ENCODE measurements around the gene HIP1R. TPM values are rescaled to one million over a fixed set of nuclear protein-coding genes. Genes with fewer than 3 reads are reported as not detected.

Gene HIP1R
- polyA plus RNA-seq, 4 donors, result 56.4 to 110 (median 83.4) TPM

DNA sequence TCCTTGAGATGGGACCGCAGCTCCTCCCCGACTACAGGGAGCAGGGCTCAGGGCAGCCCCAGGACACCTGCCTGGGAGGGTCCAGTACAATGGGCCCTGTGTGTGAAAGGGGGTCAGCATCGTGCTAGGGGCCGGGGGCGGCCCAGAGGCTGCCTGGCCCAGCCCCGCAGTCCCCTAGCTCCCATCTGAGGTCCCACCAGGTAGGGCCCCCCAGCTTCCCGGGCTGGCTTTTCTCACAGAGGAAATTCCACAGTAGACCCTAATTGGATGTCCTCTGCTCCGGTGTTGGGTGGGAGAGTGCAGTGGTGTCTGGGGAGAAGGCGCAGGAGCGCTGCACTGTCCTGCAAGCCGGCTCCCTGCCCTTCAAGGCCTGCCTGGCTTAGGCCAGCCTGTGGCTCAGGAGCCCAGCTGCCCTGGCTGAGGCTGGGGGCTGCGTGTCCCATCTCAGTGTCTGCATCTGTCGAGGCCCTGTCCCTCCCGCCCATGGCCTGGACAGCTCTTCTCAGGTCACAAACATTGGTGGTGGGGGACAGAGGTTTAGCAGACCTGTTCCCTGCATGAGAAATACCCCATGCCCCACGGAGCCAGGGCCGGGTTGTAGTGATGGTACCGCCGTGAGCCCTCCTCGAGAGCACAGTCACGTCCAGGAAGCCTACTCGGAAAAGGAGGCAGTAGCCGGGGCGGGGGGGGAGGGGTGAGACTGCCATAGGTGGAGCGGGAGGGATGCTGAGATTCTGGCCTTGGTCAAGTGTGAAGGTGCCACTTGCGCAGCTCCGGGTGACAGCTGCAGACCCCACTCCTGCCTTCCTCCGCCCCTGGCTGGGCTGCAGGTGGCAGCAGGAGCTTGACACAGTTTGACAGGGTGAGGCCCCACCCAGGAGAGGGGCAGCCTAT is 11.6 kb downstream of the HIP1R start:
- DNase-seq (ENCODE audit: low read depth in 4 of 4, low spot score in 2 of 4), result no peak

DNA sequence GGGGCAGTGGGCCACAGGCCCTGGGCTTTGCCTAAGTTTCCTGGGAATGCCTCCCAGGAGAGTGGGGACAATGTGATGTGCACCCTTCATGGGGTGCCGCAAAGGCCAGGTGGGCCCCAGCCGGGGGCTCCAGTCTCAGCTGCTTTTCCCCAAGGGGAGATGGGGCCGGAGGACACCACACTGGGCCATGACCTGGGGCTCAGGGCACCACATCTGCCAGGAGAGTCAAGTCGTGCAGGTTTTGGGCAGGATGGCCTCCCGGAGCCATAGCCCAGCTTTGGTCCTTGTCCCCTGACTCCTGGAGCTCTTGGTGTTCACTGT is 12.2 kb downstream of the HIP1R start:
- DNase-seq (ENCODE audit: low read depth in 4 of 4, low spot score in 2 of 4), result no peak

DNA sequence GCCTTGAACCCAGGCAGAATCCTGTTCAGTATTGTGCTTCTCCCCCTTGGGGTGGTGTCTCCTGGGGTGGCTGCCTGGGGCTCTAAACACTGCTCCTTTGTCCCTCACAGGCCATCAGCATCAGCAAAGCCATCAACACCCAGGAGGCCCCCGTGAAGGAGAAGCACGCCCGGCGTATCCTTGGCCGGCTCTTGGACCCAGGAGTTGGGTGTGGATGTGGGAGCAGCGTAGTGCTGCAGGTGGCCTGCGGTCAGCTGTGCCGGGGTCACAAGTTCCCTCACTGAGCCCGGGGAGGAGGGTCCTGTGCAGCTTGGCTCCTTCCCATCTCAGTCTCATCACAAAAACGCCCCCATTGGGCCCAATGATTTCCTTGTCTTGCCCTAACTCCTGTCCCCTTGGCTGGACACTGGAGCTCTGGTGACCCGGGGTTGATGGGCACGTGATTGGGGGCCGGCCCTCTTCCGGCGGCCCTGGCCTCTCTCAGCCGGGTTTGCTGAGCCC is 12.7 kb downstream of the HIP1R start:
- no peak for DNase-seq (ENCODE audit: low read depth in 4 of 4, low spot score in 2 of 4)

DNA sequence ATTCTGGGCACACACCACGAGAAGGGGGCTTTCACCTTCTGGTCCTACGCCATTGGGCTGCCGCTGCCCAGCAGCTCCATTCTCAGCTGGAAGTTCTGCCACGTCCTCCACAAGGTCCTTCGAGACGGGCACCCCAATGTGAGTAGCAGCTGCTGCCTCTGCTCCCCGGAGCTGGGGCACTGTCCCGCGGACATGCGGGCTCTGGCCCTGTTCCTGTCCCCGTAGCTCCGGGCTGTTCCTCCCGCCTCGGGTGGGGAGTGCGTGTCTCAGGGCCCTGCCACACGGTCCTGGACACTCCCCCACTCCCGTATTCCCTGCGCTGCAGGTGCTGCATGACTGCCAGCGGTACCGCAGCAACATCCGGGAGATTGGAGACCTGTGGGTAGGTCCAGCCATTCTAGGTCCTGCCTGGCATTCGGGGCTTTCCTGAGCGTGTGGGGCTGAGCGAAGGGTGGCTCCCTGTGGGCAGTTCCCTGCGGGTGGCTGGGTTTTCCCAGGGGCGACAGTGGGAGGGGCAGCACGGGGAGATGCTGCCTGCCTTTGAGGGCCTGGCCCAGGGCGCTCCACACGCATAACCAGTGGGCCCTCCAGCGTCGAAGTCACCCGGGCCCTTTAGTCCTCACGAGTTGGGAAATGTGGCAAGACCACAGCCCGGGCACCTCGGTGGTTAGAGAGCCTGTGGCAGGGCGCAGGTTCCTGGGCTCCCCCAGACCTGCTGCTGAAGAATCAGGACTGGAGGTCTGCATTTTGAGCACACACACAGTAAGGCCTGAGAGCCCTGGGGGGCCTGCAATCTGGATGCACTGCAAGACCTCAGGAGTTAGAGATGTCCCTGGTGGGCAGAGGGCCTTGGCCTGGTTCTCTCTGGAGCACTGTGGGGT is 13.5 kb downstream of the HIP1R start:
- no peak for DNase-seq (ENCODE audit: low read depth in 4 of 4, low spot score in 2 of 4)

DNA sequence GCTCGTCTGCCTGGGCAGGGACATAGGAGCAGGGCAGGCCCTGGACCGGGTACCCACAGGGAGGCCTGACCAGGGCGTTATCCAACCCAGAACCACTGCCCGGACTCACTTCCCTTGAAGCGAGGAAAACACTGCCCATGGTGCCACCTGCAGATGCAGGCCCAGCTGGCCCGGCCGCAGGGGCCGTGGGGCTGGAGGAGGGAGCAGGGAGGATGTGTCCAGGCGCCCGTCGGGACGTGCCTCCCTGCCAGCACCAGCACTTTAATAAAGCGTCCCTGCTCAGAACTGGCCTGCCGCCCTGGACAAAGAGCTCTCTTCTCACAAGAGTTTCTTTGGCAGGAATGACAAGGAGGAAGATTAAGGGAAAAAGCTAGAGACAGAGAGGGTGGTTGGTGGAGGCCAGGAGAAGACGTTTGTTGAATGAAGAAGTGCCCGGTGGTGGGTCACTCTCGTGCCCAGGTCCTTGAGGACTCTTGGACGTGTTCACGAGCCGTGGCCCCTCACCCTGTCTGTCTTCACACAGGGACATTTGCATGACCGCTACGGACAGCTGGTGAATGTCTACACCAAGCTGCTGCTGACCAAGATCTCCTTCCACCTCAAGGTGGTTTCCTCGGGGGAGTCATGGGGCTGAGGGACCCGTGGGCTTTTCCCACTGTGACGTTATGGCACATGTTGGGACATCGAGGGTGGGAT is 14.2 kb downstream of the HIP1R start:
- no peak for DNase-seq (ENCODE audit: low read depth in 4 of 4, low spot score in 2 of 4)

DNA sequence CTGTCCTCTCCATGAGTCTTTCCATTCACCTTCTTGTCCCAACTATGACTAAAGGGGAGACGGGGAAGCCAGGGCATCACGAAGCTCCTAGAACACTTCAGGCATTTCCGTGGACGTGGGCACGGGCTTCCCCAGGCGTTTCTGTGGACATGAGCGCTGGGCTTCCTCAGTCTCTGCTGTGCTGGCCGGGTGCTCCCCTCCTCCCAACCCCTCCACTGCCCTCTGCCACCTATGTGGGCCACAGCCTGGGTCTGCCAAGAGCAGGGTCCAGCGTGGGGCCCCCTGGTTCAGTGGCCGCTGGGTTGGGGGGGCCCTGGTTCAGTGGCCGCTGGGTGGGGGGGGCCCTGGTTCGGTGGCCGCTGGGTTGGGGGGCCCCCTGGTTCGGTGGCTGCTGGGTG is 14.8 kb downstream of the HIP1R start:
- no peak for DNase-seq (ENCODE audit: low read depth in 4 of 4, low spot score in 2 of 4)

DNA sequence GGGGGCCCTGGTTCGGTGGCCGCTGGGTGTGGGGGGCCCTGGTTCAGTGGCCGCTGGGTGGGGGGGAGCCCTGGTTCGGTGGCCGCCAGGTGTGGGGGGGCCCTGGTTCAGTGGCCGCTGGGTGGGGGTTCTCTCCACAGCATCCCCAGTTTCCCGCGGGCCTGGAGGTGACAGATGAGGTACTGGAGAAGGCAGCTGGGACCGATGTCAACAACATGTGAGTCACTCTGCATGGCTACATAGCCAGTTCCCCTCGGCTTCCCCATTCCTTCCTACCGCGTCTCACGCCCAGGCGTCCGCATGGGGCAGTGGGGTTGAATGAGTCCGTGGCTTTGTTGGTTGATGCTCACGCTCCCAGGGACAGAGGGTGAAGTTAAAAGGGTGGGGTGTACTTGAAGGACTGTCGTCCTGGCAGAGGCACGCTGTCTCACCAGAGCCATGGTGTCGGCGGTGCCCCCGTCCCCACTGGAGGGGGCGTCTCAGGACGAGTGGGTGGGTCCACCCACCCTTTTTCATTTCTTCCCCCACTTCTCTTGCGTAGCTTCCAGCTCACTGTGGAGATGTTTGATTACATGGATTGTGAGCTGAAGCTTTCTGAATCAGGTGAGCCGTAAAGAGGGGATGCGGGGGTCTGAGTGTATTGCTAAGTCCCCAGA is 15.6 kb downstream of the HIP1R start:
- DNase-seq (ENCODE audit: low read depth in 4 of 4, low spot score in 2 of 4), result no peak

DNA sequence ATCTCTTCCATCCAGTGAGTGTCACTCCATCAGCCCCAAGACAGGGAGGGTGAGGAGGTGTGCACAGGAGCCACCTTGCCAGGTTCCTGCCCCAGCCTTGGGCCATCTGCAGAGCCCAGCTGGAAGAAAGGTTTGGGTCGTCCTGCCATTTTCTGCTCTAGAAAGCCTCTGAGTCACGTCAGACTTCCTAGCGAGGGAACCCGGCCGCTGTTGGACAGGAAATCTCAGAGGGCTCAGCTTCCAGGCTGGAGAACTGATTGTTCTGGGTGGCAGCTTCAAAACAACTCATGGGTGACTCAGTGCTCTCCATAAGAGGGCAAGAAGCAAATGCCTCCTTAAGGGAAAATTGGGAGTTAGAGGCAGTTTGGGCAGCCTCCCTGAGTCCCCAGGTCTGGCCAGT is 16.6 kb downstream of the HIP1R start:
- DNase-seq (ENCODE audit: low read depth in 4 of 4, low spot score in 2 of 4), result no peak

DNA sequence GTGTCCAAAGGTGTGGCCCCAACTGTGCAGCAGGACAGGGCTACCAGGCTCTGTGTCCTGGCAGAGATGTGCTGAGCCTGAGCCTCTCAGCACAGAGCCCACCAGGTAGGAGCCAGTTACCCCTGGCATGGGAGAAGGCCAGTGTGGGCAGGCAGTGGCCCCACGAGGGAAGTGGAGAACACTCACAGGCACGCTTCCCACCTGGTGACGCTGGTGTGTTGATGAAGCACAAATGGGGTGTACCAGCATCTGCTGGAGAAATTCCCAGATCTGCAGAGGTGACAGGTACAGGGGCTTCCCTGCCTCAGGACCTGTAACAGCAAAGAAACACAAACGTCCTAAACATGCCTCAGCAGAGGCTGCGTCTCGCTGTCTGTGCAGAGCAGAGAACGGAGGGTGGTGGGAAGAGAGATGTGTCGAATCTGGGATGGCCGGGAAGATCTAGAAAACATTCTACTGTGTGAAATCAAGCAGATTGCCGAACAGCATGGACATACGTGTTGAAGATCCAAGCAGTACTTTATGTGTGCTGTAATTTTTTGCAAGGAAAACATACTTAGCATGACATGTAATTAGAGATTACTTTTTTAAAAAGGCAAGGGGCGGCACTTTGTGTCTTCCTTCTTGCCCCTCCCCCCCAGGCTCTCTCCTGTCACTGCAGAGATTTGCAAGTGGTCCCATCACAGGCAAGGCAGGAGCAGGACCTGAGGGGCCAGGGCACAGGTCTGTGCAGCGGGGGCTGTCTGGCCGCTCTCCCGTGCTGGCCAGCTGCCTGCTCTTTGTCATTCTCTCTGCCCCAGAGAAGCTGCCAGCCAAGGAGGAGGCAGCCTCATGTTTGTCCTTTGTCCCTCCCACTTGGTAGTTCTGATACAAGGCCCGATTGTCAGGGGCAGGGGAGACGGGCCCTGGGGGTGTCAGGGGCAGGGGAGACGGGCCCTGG is 17.3 kb downstream of the HIP1R start:
- DNase-seq (ENCODE audit: low read depth in 4 of 4, low spot score in 2 of 4), result no peak

DNA sequence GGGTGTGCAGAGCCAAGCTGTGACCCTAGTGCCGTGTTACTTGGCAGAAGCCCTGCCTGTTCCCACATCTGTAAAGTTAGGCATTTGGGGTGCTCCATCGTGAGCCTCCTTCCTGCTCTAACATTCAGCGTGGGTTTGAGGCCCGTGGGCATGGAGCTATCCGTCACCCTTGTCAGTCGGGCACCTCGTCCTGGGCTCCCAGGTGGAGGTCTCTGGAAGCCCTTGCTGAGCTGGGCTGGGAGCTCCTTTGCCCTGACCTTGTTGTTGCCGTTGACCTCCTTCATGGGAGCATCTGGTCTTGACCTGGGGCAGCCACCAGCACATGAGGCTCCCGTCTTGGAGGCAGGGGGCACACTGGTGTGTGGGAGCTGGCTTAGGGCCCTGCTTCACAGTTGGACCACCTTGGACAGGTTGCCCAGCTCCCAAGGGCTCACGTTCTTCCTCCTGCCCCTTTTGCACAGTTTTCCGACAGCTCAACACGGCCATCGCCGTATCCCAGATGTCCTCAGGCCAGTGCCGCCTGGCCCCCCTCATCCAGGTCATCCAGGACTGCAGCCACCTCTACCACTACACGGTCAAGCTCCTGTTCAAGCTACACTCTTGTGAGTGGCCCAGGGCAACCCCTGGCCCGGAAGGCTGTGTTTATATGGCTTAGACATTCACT is 18.5 kb downstream of the HIP1R start:
- DNase-seq (ENCODE audit: low read depth in 4 of 4, low spot score in 2 of 4), result no peak

DNA sequence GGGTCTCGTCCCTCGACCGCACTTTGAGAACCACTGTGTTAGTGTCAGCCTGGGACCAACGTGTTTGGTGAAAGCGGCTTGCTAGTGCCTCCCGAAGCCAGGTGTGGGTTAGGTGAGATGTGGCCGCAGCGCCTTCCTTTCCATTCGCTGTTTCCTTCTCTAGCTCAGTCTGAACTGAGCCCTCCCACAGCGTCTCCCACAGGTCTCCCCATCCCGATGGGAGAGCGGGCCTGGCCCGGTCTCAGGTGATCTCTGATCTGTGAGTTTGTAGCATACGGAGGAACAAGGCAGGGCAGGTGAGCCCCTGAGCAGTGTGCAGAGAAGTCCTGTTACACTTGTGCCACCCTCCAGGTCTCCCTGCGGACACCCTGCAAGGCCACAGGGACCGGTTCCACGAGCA is 19.3 kb downstream of the HIP1R start:
- no peak for DNase-seq (ENCODE audit: low read depth in 4 of 4, low spot score in 2 of 4)

DNA sequence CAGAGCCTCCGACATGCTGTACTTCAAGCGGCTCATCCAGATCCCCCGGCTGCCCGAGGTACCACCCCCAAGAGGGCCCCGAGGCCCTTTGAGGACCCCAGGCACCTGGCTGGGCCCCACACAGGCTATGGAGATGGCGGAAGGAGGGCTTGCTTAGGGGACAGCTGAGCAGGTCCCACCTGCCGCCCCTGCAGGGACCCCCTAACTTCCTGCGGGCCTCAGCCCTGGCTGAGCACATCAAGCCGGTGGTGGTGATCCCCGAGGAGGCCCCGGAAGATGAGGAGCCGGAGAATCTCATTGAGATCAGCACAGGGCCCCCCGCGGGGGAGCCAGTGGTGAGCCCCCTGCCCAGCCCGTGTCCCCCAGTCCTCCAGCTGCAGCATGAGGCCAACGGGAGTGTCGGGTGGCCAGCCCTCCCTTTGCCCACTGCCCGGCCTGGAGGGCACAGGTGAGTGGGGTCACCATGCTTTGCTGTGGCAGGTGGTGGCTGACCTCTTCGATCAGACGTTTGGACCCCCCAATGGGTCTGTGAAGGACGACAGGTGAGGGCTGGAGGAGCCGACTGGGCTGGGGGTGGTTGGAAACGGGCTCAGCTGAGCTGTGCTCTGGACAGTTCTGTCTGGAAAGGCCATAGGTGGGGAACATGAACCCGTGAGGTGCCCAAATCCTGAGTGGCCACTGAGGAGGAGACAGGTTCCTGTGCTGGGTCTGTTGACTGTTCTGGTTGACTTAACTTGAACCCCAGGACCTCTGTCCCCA is 20.0 kb downstream of the HIP1R start:
- no peak for DNase-seq (ENCODE audit: low read depth in 4 of 4, low spot score in 2 of 4)

DNA sequence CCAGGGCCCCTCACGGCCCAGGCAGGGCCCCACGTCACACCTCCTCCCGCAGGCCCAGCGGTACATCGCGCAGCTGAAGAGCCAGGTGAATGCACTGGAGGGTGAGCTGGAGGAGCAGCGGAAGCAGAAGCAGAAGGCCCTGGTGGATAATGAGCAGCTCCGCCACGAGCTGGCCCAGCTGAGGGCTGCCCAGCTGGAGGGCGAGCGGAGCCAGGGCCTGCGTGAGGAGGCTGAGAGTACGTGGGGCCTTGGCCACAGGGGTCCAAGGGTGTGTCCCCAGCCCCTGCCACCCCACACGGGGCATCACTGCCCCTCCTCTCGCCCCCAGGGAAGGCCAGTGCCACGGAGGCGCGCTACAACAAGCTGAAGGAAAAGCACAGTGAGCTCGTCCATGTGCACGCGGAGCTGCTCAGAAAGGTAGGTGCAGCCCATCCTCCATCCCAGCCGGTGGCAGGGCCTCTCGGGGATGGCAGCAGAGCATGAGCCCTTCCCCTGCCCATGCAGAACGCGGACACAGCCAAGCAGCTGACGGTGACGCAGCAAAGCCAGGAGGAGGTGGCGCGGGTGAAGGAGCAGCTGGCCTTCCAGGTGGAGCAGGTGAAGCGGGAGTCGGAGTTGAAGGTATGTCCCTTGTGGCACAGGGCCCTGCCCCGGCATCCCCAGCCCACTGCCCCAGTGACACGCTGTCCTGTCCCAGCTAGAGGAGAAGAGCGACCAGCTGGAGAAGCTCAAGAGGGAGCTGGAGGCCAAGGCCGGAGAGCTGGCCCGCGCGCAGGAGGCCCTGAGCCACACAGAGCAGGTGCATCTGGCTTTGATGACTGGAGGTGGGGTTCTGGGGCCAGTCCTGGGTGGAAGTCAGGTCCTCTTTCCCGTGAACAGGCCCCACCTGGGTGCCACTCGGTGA is 20.9 kb downstream of the HIP1R start:
- DNase-seq (ENCODE audit: low read depth in 4 of 4, low spot score in 2 of 4), result no peak

DNA sequence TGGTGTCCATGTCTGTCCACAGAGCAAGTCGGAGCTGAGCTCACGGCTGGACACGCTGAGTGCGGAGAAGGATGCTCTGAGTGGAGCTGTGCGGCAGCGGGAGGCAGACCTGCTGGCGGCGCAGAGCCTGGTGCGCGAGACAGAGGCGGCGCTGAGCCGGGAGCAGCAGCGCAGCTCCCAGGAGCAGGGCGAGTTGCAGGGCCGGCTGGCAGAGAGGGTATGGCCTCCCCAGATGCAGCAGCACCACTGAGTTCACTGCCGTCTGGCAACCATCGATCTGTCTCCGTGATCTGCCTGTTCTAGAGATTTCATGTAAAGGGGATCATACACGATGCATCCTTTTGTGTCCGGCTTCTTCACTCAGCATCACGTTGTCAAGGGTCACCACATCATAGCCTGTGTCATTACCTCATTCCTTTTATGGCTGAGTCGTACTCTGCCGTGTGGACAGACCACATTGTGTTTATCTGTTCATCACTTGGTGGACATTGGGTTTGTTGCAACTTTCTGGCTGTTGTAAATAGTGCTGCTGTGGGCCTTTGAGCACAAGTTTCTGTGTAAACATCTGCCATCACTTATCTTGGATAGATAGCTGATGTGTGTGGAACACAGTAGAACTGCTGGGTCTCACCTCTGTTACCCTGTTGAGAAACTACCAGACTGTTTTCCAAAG is 21.9 kb downstream of the HIP1R start:
- no peak for DNase-seq (ENCODE audit: low read depth in 4 of 4, low spot score in 2 of 4)

DNA sequence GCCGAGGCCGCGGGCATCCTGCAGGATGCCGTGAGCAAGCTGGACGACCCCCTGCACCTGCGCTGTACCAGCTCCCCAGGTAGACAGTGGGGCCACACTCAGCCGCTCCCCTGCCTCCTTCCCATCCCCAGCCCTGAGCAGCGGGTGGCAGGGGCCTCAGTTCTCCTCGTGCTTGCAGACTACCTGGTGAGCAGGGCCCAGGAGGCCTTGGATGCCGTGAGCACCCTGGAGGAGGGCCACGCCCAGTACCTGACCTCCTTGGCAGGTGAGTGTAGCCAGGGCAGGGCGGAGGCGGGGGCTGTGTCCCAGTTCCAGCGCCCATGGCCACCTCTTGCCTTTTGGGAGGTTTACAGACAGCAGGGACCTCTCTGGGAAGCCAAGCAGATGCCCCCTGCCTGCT is 22.9 kb downstream of the HIP1R start:
- DNase-seq (ENCODE audit: low read depth in 4 of 4, low spot score in 2 of 4), result no peak

DNA sequence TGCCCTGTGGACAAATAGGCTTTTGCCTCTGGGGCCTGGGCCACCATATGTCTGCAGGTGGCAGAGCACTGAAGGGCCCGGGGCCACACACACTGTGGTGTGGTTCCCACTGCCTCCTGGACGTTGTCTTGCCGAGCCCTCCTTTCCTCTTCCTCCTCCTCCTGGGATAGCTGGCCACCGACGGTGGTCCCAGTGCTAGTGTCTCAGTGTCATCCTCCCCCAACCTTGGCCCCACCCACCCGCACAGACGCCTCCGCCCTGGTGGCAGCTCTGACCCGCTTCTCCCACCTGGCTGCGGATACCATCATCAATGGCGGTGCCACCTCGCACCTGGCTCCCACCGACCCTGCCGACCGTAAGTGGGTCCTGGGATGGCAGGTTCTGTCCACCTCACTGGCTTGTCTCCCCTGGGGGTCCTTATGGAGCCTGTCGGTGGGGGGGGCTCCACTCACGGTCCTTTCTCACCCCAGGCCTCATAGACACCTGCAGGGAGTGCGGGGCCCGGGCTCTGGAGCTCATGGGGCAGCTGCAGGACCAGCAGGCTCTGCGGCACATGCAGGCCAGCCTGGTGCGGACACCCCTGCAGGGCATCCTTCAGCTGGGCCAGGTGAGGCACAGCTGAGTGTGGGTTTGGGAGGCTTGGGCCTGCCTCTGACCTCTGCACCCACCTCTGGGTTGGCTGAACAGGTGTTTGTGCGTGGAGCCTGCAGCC is 23.5 kb downstream of the HIP1R start:
- no peak for DNase-seq (ENCODE audit: low read depth in 4 of 4, low spot score in 2 of 4)
